Measurements from ENCODE around the gene AURKAIP1.

- TF ChIP-seq CTCF (IDR thresholded peaks at IDR 0.05) (no peak), POLR2A (IDR thresholded peaks at IDR 0.05) (no peak)
Measured at GRCh38 chr1:1411626-1412025, 36.6 kb upstream of the AURKAIP1 start.

Measured in Peyer's patch (tissue), 4 donors.